ENCODE measurements around the gene AGPAT4.

DNA sequence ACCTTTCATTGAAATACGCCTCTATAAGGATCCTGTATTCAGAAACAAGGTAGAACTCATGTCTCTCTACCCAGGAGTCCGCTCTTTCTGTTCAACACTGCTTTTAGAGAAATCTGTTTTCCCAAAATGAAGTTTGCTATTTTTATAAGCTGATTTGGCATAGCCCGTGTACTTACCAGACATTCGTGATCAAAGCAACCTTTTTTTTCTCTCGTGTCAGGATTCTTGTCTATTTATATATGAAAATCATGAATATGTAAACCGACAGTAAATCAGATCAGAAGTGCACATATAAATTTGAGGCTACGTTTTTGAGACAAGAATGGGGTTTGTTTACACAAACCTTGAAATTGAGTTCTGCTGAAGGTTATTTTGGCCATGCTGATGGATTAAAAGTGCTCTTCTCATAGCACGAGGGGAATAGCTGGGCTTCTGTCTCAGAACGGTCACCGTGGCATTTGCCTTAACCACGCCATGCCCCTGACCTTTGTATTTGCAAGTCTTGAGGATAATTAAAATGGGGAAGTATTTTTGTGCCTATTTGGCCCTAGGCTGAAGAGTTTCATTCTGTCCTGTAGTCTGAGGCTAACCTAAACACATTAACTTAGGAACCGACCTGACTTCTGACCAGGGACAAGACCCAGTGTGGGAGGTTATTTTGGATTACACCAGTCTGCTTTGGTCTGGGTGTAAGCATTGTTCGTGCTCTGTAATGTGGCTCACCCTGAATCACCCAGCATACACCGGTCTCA, 163.7 kb downstream of the AGPAT4 start:
- TF ChIP-seq EZH2phosphoT487 (IDR thresholded peaks at IDR 0.05; ENCODE audit: borderline replicate concordance), result no peak
- TF ChIP-seq, protein P1, sequence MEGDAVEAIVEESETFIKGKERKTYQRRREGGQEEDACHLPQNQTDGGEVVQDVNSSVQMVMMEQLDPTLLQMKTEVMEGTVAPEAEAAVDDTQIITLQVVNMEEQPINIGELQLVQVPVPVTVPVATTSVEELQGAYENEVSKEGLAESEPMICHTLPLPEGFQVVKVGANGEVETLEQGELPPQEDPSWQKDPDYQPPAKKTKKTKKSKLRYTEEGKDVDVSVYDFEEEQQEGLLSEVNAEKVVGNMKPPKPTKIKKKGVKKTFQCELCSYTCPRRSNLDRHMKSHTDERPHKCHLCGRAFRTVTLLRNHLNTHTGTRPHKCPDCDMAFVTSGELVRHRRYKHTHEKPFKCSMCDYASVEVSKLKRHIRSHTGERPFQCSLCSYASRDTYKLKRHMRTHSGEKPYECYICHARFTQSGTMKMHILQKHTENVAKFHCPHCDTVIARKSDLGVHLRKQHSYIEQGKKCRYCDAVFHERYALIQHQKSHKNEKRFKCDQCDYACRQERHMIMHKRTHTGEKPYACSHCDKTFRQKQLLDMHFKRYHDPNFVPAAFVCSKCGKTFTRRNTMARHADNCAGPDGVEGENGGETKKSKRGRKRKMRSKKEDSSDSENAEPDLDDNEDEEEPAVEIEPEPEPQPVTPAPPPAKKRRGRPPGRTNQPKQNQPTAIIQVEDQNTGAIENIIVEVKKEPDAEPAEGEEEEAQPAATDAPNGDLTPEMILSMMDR (conservative IDR thresholded peaks at IDR 0.05; ENCODE audit: low read length), result no peak
